Naive B cell (primary cell): Measurements from ENCODE around the gene C4orf50. TPM values are rescaled to one million over a fixed set of nuclear protein-coding genes. Genes with fewer than 3 reads are reported as not detected.
A peak's percentile ranks its signal among the peaks of the same experiment; 100 is the strongest.

Source experiments
- ATAC-seq, 2 donors: fragments of 150-1000 bp; cut with Tn5 transposase; 2 replicates each; pipeline ENCODE4 v1.10.0; 2021; ENCODE audit warnings: low read depth in 2 of 2, mild to moderate bottlenecking in 2 of 2, moderate library complexity in 2 of 2
- DNase-seq: peaks from one replicate; pipeline ENCODE4 v3.0.0; 2022
- H3K27ac Mint-ChIP-seq, 6 donors: one replicate each; pipeline ENCODE4 v1.8.0; 2020 to 2022; ENCODE audit warnings: mild to moderate bottlenecking in 6 of 6, mixed read lengths in 6 of 6, moderate library complexity in 5 of 6, inconsistent platforms in 2 of 6
- H3K27me3 Mint-ChIP-seq, 3 donors: one replicate each; pipeline ENCODE4 v1.8.0; 2021 to 2022; ENCODE audit warnings: mixed read lengths in 3 of 3, mild to moderate bottlenecking in 1 of 3
- H3K36me3 Mint-ChIP-seq, 2 donors: one replicate each; pipeline ENCODE4 v1.8.0; 2020 to 2022; ENCODE audit warnings: mixed read lengths in 2 of 2, inconsistent platforms in 1 of 2, mild to moderate bottlenecking in 1 of 2
- H3K4me1 Mint-ChIP-seq, 3 donors: one replicate each; pipeline ENCODE4 v1.8.0; 2020 to 2022; ENCODE audit warnings: mixed read lengths in 3 of 3, inconsistent platforms in 1 of 3, mild to moderate bottlenecking in 1 of 3, moderate library complexity in 1 of 3
- H3K4me3 Mint-ChIP-seq, 8 donors: one replicate each; pipeline ENCODE4 v1.8.0; 2020 to 2022; ENCODE audit warnings: mild to moderate bottlenecking in 8 of 8, mixed read lengths in 8 of 8, moderate library complexity in 8 of 8, inconsistent platforms in 2 of 8
- H3K9me3 Mint-ChIP-seq, 7 donors: one replicate each; pipeline ENCODE4 v1.8.0; 2020 to 2022; ENCODE audit warnings: mixed read lengths in 7 of 7, mild to moderate bottlenecking in 5 of 7, inconsistent platforms in 2 of 7, moderate library complexity in 1 of 7
- polyA plus RNA-seq, 6 donors: library from polyadenylated mRNA; unstranded; fragments of 300-500 nt; fragmentation: Illumina TruSeq; gene quantifications; one replicate each; pipeline ENCODE4 v1.2.3, GENCODE V29; 2021; ENCODE audit warnings: low read depth in 6 of 6

The C4orf50 gene
- polyA plus RNA-seq, 6 donors from 2014 or later: not detected

DNA sequence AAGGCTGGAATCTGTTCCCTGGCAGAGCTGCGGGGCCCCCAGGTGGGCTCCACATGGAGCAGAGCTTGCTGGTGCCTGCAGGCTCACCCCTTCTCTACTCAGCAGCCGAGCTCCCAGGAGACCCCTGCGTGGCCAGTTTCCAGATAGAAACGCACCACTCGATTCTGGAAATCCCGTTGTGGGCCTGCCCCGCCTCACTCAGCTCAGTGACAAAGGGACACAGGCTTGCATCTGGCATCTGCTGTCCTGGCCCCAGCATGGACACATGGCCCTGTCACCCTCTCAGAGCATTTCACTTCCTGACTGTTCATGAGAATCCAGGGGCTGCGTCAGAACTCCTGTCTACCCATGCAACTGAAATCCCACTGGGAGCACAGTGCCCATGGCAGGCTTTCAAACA is 20.5 kb upstream of the C4orf50 start:
- Mint-ChIP-seq H3K27ac (no peak overlapping the region), H3K4me1 (peaks cover 0 to 2% (median 0%) of the 10 kb centered on the region in 3 donors), H3K36me3 (no peaks in the 10 kb centered on the region), H3K9me3 (no peaks in the 10 kb centered on the region), H3K27me3 (peaks cover 5 to 23% (median 14%) of the 10 kb centered on the region in 3 donors), H3K4me3 (peak overlapping the region in 1 of 8 donors; percentile 2)
- DNase-seq (no peak), ATAC-seq (no peak)

- ATAC-seq: no peak
- H3K36me3 Mint-ChIP-seq: no peaks in the 10 kb centered on the region
- DNase-seq: no peak
- no peak overlapping the region for H3K27ac Mint-ChIP-seq
- H3K4me3 Mint-ChIP-seq: no peak overlapping the region
- no peaks in the 10 kb centered on the region for H3K4me1 Mint-ChIP-seq
- peaks cover 0 to 9% (median 2%) of the 10 kb centered on the region in 3 donors for H3K27me3 Mint-ChIP-seq
- H3K9me3 Mint-ChIP-seq: no peaks in the 10 kb centered on the region
Measured at GRCh38 chr4:6035786-6036185, 17.6 kb upstream of the C4orf50 start.

- Mint-ChIP-seq H3K36me3 (no peaks in the 10 kb centered on the region), H3K27me3 (peaks cover 0 to 14% (median 0%) of the 10 kb centered on the region in 3 donors), H3K4me3 (no peak overlapping the region), H3K4me1 (no peaks in the 10 kb centered on the region), H3K27ac (no peak overlapping the region), H3K9me3 (no peaks in the 10 kb centered on the region)
- ATAC-seq (no peak), DNase-seq (no peak)
Measured at GRCh38 chr4:6033381-6033780, 15.2 kb upstream of the C4orf50 start.

DNA sequence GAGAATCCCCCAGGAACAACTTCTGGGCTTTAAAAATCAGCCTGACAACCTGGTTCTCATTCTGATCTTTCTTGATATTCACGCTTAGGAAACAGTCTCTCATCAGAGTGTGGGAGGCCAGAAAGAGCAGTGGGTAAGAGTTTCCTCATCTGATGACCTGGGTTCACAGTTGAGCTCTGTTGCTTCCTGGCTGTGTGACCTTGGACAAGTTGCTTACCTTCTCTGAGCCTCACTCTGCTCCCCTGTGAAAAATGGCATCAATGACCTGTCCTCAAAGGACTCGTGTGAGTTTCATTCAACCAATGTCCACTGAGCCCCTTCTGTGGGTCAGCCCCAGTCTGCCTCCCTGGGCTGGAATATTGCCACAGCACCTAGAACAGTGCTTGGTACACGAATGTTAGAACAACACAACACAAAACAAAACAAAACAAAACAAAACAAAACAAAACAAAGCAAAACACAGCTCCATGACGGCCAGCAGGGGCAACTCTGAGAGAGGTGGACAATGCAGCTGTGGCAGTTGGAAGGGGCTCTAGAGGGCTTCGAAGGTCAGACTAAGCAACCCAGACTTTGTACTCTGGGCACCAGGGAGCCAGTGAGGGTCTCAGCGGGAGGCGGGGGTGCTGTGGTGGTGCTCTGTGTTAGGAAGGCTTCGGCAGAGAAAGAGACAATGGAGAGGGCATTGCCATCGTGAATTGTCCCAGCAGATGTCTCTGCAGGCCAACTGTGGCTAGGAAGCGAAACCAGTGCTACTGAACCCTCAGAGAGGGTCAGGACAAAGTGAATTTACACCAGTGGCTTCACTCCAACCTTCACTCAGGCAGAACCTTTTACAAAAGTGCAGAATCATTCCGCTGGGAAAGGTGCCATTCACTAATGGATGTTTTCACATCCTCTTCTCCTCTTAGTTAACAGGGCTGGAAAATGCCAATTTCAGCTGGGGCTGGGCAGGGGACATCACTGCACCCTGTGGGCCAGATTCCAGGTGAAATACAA is 14.3 kb upstream of the C4orf50 start:
- H3K27ac Mint-ChIP-seq: peak overlapping the region in 1 of 6 donors; percentile 8
- ATAC-seq (no peak), DNase-seq (no peak)
- H3K4me1 Mint-ChIP-seq: no peaks in the 10 kb centered on the region
- no peaks in the 10 kb centered on the region for H3K36me3 Mint-ChIP-seq
- no peak overlapping the region for H3K4me3 Mint-ChIP-seq
- H3K9me3 Mint-ChIP-seq: no peaks in the 10 kb centered on the region
- H3K27me3 Mint-ChIP-seq: peaks cover 0 to 14% (median 0%) of the 10 kb centered on the region in 3 donors

- H3K4me1 Mint-ChIP-seq: no peaks in the 10 kb centered on the region
- H3K36me3 Mint-ChIP-seq: no peaks in the 10 kb centered on the region
- peaks cover 0 to 14% (median 0%) of the 10 kb centered on the region in 3 donors for H3K27me3 Mint-ChIP-seq
- ATAC-seq: no peak
- H3K4me3 Mint-ChIP-seq: no peak overlapping the region
- DNase-seq: no peak
- no peaks in the 10 kb centered on the region for H3K9me3 Mint-ChIP-seq
- H3K27ac Mint-ChIP-seq: no peak overlapping the region
Measured at GRCh38 chr4:6031846-6032245, 13.6 kb upstream of the C4orf50 start.

- no peaks in the 10 kb centered on the region for H3K9me3 Mint-ChIP-seq
- H3K4me3 Mint-ChIP-seq: no peak overlapping the region
- H3K4me1 Mint-ChIP-seq: no peaks in the 10 kb centered on the region
- H3K27ac Mint-ChIP-seq: peak overlapping the region in 1 of 6 donors; percentile 41
- no peaks in the 10 kb centered on the region for H3K36me3 Mint-ChIP-seq
- H3K27me3 Mint-ChIP-seq: peaks cover 0 to 14% (median 0%) of the 10 kb centered on the region in 3 donors
- DNase-seq (no peak), ATAC-seq (no peak)
Measured at GRCh38 chr4:6030679-6031078, 12.4 kb upstream of the C4orf50 start.

DNA sequence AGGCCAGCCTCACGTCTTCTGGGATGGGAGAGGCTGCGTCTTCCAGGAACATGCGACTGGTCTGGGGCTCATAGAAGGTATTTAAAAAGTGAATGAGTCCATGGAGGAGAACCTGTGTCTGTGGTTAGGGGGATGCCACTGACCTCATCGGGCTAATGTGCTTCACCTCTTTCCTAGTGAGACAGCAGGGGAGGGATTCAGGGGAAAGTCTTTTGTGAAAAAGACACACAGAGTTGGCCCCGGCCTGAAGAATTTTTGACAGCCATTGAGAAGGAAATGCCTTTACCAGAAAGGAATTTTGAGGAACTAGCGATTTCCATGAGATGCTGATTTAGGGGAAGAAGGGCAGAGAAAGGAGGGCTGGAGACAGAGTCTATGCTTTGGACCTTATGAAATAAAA is 11.0 kb upstream of the C4orf50 start:
- peaks cover 0 to 14% (median 0%) of the 10 kb centered on the region in 3 donors for H3K27me3 Mint-ChIP-seq
- H3K27ac Mint-ChIP-seq: no peak overlapping the region

DNA sequence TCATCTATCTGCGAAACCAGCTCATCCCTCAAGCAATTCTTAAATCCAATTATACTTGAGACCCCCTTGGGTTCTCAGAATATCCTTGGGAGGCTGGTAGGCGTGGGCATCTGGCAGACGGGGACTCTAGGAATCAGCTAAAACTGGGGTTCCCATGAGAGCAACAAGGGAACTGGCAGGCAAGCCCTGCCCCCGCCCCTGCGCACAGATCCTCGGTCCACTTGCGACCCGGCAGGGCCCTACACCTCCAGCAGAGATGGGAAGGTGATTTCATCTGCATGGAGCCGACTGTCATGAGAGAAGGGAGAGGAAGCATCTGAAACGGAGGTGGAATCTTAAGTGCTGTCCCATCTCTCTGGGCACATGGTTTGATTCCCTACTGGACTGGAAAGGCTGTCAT is 9.9 kb upstream of the C4orf50 start:
- Mint-ChIP-seq H3K4me3 (no peak overlapping the region), H3K36me3 (no peaks in the 10 kb centered on the region), H3K9me3 (no peaks in the 10 kb centered on the region), H3K27ac (no peak overlapping the region), H3K4me1 (no peaks in the 10 kb centered on the region), H3K27me3 (peaks cover 0 to 24% (median 0%) of the 10 kb centered on the region in 3 donors)
- ATAC-seq: no peak
- no peak for DNase-seq

More for the DNA sequence above, 11.0 kb upstream of the C4orf50 start:
- Mint-ChIP-seq H3K4me1 (no peaks in the 10 kb centered on the region), H3K36me3 (no peaks in the 10 kb centered on the region), H3K4me3 (no peak overlapping the region), H3K9me3 (no peaks in the 10 kb centered on the region)
- ATAC-seq (no peak), DNase-seq (no peak)

- Mint-ChIP-seq H3K4me3 (no peak overlapping the region), H3K27me3 (peaks cover 0 to 24% (median 0%) of the 10 kb centered on the region in 3 donors), H3K4me1 (no peaks in the 10 kb centered on the region), H3K9me3 (no peaks in the 10 kb centered on the region), H3K36me3 (no peaks in the 10 kb centered on the region), H3K27ac (no peak overlapping the region)
- DNase-seq: no peak
- no peak for ATAC-seq
Measured at GRCh38 chr4:6027392-6027791, 9.2 kb upstream of the C4orf50 start.

DNA sequence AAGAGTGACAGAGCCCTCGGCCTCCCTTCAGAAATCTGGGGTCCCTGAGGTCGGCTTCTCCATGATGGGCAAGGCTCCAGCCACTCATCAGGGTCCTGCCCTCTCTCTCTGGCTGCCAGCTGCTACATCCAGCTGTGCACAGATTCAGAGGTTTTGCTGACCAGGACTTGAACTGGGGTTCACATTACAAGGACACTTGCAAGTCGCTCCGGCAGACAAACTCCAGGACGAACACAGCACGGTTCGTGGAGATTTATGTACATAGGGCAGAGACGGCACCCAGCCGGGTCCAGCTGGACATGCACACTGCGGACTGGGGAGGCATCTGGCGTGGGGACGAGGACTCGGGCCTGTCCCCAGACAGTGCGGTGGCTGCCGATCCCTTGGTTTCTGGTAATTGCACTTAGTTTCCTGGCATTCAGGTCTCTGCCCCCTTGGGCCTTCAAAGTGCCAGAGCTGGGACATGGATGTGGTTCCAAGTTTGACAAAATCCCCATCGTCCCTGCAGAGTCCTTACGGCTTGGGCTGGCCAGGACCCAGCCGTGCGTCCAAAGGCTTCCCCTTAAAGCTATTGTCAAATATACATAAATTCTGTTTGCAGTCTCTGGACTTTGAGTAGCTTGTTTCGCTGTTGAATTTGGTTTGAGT is 6.2 kb upstream of the C4orf50 start:
- ATAC-seq (no peak), DNase-seq (no peak)
- no peaks in the 10 kb centered on the region for H3K4me1 Mint-ChIP-seq
- H3K27ac Mint-ChIP-seq: no peak overlapping the region
- no peaks in the 10 kb centered on the region for H3K36me3 Mint-ChIP-seq
- no peak overlapping the region for H3K4me3 Mint-ChIP-seq
- peaks cover 0 to 9% (median 7%) of the 10 kb centered on the region in 3 donors for H3K27me3 Mint-ChIP-seq
- no peaks in the 10 kb centered on the region for H3K9me3 Mint-ChIP-seq

DNA sequence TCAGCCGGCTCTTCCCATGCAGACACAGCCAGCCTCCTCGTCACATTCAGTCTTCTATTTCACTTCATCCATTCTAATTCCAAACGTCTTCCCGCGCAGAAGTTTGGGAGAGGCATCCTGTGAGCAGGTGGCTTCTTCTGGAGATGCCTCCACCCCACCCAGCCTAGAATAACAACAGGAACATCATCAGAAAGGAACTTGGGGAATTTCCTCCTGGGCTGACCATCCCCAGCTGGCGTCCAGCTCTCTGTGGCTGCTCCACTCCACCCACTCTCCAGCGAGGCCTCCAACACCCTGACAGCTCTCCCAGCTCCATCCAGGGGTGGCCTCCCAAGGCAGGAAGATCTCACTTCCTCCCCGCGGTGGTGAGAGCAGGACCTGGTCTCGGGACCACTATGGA is 5.5 kb upstream of the C4orf50 start:
- Mint-ChIP-seq H3K9me3 (no peaks in the 10 kb centered on the region), H3K4me3 (no peak overlapping the region), H3K27ac (no peak overlapping the region), H3K4me1 (no peaks in the 10 kb centered on the region), H3K27me3 (peaks cover 4 to 16% (median 14%) of the 10 kb centered on the region in 3 donors), H3K36me3 (no peaks in the 10 kb centered on the region)
- DNase-seq (no peak), ATAC-seq (no peak)

- no peaks in the 10 kb centered on the region for H3K9me3 Mint-ChIP-seq
- no peak overlapping the region for H3K4me3 Mint-ChIP-seq
- DNase-seq (no peak), ATAC-seq (no peak)
- peaks cover 9 to 26% (median 24%) of the 10 kb centered on the region in 3 donors for H3K27me3 Mint-ChIP-seq
- no peak overlapping the region for H3K27ac Mint-ChIP-seq
- no peaks in the 10 kb centered on the region for H3K4me1 Mint-ChIP-seq
- H3K36me3 Mint-ChIP-seq: no peaks in the 10 kb centered on the region
Measured at GRCh38 chr4:6022607-6023288, 4.5 kb upstream of the C4orf50 start.

GRCh38 chr4:6021831-6022606 is 3.8 kb upstream of the C4orf50 start:
- ATAC-seq (no peak), DNase-seq (no peak)
- no peak overlapping the region for H3K4me3 Mint-ChIP-seq
- no peaks in the 10 kb centered on the region for H3K36me3 Mint-ChIP-seq
- H3K27ac Mint-ChIP-seq: no peak overlapping the region
- H3K4me1 Mint-ChIP-seq: no peaks in the 10 kb centered on the region
- H3K27me3 Mint-ChIP-seq: peaks cover 10 to 30% (median 24%) of the 10 kb centered on the region in 3 donors
- H3K9me3 Mint-ChIP-seq: no peaks in the 10 kb centered on the region
